GM18907 (cell line): ENCODE data around the gene EXOSC5.

Source experiments
- ATAC-seq: cut with Tn5 transposase; IDR thresholded peaks from one replicate; pipeline ENCODE4 v1.9.1; 2021; ENCODE audit warnings: mild to moderate bottlenecking, moderate library complexity; ENCODE audit not compliant: unreplicated experiment

Gene EXOSC5

GRCh38 chr19:41426952-41427646 is 29.9 kb upstream of the EXOSC5 start, which contains the start of gene B3GNT8:
TSS of gene B3GNT8 (minus strand) at chr19:41427374. CDS start at chr19:41426778, 596 bp downstream.
- ATAC-seq: peak; percentile 36

- no peak for ATAC-seq
Observed at GRCh38 chr19:41426116-41426841, 29.1 kb upstream of the EXOSC5 start.

GRCh38 chr19:41425174-41426115 is 28.3 kb upstream of the EXOSC5 start:
- ATAC-seq: no peak

- ATAC-seq: no peak
Observed at GRCh38 chr19:41424335-41425173, 27.4 kb upstream of the EXOSC5 start.

- ATAC-seq: no peak
Observed at GRCh38 chr19:41422955-41423354, 25.8 kb upstream of the EXOSC5 start.

GRCh38 chr19:41422456-41422855 is 25.3 kb upstream of the EXOSC5 start:
- ATAC-seq: no peak

- ATAC-seq: no peak
Observed at GRCh38 chr19:41421973-41422372, 24.8 kb upstream of the EXOSC5 start.

- no peak for ATAC-seq
Observed at GRCh38 chr19:41421314-41421713, 24.2 kb upstream of the EXOSC5 start.

GRCh38 chr19:41420101-41420880 is 23.1 kb upstream of the EXOSC5 start:
- no peak for ATAC-seq

GRCh38 chr19:41416194-41416674 is 19.1 kb upstream of the EXOSC5 start:
- ATAC-seq: no peak

GRCh38 chr19:41415154-41415571 is 18.0 kb upstream of the EXOSC5 start:
- ATAC-seq: no peak

GRCh38 chr19:41414461-41414860 is 17.3 kb upstream of the EXOSC5 start:
- ATAC-seq: no peak

- no peak for ATAC-seq
Observed at GRCh38 chr19:41413947-41414346, 16.8 kb upstream of the EXOSC5 start.

- no peak for ATAC-seq
Observed at GRCh38 chr19:41412953-41413352, 15.8 kb upstream of the EXOSC5 start.

- ATAC-seq: no peak
Observed at GRCh38 chr19:41411968-41412265, 14.8 kb upstream of the EXOSC5 start.

GRCh38 chr19:41411100-41411967 is 14.2 kb upstream of the EXOSC5 start:
- ATAC-seq: no peak

- ATAC-seq: no peak
Observed at GRCh38 chr19:41410336-41411054, 13.3 kb upstream of the EXOSC5 start.

- ATAC-seq: no peak
Observed at GRCh38 chr19:41409288-41409687, 12.1 kb upstream of the EXOSC5 start.
